HG02588 (cell line): Measurements from ENCODE around the gene SORCS3.

Experiments used
- ATAC-seq: cut with Tn5 transposase; IDR thresholded peaks from one replicate; pipeline ENCODE4 v1.9.1; 2021; ENCODE audit warnings: mild to moderate bottlenecking, moderate library complexity; ENCODE audit not compliant: unreplicated experiment

SORCS3 gene

DNA sequence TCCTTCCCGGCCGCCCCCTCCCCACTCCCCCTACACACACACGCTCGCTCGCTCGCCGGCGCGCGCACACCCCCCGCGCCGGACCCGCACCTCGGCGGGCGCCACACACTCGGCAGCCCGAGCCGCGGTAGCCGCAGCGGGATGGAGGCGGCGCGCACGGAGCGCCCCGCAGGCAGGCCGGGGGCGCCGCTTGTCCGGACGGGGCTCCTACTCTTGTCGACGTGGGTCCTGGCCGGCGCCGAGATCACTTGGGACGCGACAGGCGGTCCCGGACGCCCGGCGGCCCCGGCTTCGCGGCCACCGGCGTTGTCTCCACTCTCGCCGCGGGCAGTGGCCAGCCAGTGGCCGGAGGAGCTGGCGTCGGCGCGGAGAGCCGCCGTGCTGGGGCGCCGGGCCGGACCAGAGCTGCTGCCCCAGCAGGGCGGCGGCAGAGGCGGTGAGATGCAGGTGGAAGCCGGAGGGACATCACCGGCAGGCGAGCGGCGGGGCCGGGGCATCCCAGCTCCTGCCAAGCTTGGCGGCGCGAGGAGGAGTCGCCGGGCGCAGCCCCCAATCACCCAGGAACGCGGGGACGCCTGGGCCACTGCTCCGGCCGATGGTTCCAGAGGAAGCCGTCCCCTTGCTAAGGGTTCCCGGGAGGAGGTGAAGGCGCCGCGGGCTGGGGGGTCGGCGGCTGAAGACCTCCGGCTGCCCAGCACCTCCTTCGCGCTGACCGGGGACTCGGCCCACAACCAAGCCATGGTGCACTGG lies at the start of gene SORCS3:
SORCS3 (plus strand) TSS at position 104 of the 750 bp plus-strand sequence.
- ATAC-seq = no peak

DNA sequence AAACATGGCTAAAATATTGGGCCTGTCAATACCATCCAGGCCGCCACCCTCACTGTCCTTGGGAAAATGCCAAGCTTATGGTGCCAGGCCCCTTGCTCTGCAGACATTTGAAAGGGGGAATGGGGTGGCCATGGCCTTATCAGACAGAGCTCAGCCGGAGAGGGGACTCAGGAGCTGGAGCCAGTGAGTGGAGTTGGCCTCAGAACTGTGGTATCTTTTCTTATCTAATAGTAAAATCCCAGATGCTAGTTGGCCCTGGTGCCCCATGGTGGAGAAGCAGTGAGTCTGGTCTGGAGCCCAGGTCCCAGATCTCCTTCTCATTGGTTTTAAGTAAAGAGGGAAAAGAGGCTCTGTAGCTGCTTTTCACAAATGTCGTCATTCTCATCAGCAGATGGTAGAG lies 49.6 kb upstream of the SORCS3 start:
- no peak for ATAC-seq

DNA sequence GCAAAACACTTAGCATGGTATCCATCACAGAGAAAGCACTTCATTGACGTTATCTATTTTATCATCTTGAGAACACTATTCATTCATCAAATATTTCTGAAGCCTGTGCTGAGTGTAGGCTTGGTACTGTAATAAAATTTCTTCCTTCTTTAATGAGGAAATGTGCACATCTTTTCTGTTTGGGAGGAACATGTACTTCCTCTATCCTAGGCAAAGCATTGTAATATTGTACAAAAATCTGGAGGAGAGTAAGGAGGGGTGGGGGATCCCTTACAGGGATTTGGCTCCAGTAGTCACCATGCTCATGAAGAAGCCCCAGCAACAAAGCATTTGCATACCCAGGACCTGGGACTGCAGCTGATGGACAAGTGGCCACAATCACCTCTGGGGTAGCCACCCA lies 39.9 kb upstream of the SORCS3 start:
- no peak for ATAC-seq

DNA sequence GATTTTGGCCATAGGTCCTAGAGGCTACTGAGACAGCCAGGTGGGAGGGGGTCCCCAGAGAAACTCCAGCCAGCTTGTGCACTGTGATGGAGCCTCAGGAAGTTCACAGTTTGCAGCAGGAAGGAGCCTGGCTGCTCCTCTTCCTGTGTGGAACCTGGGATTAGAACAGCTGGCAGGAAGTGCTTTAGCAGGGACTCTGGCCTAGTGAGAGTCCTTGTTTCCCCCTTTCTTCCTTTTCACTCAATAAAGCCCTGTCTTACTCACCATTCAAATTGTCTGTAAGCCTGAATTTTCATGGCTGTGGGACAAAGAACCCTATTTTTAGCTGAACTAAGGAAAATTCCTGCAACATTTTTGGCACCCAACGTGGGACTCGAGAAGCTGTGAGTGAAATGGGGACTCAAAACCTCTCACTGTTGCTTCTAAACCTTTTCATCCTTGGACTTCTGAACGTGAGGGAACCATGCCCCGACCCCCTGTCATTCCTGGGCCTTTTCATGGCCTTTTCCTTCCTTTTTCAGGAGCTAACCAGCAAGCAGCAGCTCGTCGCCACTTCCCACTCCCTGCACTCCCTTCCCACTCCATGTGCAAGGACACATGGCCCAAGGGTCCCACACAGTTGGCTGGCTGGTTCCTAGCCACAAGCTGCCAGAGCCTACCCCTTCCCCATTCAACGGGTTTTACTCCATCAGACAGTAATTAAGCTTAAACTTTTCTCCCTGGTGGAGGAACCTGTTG lies 32.8 kb upstream of the SORCS3 start:
- ATAC-seq = no peak

DNA sequence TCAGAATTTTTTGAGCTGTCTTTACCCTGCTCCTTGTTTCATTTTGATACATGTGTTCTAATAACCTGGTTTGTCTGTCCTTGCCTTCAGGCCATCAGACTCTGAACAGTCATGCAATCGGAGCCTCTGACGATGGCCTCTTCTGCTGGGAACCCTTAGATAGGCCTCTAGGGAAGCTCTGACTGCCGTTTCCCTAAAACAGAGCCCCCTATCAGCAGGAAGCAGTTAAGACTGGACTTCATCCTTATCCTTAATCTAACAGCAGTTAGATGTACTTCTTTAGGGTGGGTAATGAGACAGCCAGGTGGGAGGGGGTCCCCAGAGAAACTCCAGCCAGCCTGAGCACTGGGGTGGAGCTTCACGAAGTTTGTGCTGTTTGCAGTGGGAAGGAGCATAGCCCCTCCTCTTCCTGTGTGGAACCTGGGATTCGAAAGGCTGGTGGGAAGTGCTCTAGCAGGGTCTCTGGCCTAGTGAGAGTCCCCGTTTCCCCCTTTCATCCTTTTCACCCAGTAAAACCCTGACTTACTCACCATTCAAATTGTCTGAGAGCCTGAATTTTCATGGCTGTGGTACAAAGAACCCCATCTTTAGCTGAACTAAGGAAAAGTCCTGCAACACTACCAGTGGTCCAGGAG lies 28.4 kb upstream of the SORCS3 start:
- no peak for ATAC-seq

DNA sequence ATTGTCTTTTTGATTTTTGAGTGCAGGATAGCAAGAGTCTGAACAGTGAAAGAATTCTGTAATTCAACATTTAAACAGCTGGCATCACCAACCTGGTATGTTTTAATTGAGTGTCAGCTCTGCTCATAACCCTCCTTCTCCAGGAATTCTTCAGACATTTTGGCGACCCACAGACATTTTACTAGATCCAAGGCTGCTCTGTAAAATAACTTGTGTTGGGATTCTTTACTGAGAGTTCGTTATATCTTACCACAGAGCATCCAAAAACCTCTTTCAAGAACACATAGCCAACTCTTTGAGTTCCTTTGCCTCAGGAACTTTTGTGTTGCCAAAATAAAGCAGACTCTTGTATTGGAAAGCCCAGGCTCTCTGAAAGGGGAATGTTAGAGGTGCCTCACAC lies 27.7 kb upstream of the SORCS3 start:
- ATAC-seq = no peak

DNA sequence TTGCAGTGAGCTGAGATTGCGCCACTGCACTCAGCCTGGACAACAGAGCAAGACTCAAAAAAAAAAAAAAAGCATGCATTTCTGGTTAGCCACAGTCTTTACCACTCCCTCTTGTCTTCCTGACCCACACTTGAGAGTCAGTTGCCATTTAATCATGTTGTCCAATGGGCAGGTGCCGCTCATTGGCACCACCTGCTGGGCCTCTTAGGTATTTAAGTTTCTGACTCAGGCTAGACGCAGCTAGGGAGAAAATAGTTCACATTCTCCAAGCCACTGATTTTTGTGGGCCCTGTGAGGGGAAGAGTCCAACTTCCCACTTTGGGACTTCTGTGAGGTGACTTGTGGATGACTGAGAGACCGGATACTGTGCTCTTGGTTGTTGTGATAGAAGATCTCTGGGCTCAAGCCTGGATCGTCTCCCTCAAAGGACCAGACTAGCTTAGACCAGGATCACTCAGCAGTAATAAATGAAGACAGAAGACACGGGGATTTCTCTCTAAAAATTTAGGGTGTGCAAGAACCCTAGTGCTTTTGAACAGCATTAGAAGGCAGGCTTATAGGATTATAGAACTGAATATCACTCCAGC lies 26.8 kb upstream of the SORCS3 start:
- no peak for ATAC-seq

DNA sequence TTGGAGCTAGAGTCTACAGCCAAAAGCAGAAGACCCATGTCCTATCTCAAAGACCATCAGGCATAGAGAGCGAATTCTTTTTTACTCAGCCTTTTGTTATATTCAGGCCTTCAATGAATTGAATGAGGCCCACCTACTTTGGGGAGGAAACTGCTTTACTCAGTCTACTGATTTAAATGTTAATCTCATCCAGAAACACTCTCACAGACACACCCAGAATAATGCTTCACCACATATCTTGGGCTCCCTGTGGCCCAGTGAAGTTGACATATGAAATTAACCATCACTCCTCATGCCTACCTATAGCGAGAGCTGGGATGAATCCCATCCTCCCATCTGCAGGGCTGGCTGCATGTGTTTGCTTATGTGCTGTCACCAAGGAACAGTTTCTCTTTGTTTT lies 26.0 kb upstream of the SORCS3 start:
- ATAC-seq = no peak

DNA sequence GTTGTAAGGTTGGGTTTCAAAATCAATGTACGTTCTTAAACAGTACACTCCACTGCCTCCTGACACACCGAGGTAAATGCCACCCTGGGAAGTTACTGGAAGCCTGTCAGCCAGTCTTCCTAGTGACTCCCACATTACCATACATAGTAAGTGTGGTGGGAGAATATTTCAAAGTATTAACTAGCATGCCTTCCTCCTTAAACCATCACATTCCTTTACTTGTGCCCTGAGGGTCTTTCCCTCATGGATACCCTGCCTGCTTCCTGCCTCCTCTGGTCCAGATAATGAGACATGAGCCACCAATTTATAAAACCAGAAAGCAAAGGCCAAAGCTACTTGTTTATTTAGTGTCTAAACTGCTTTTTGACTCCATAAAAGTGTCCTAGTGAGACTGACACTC lies 23.3 kb upstream of the SORCS3 start:
- ATAC-seq = no peak

DNA sequence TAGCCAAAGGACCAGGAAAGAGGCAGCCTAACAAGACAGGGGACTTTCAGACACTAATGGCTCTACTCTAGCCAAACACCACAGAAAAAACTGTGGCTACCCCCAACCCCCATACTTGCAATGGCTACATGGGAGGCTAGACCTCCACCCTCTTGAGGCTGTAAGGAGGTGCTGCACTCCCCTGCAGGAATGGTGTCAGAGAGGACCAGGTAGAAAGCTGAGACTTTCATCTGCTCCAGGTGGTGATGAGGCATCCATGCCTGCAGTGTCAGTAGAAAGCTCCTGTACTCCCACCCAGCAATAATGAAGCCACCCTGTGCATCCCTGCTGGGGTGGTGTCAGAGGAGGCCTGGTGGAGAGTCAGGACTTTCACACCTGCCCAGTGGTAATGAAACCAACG lies 18.9 kb upstream of the SORCS3 start:
- no peak for ATAC-seq

DNA sequence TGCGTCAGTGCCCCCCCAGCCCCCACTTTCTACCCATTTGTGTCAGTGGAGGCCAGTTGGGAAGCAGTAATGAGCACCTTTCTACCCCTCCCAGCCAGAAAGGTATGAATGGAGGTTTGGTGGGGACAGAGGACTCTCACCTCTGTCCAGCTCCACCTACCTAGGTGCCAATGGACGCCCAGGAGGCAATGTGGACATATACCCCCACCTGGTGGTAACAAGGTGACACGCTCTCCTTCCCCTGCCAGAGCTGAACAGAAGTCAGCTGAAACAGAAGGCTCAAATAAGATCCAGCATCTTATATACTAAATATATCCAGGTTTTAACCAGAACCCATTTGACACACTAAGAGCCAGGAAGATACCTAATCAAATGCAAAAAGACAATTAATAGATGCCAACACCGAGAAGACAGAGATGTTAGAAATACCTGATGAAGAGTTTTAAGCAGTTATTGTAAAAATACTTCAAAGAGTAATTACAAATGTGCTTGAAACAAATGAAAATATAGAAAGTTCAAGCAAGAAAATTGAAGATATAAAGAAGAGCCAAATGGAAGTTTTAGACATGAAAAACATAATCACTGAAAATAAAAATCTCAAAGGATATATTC lies 18.4 kb upstream of the SORCS3 start:
- ATAC-seq = no peak

DNA sequence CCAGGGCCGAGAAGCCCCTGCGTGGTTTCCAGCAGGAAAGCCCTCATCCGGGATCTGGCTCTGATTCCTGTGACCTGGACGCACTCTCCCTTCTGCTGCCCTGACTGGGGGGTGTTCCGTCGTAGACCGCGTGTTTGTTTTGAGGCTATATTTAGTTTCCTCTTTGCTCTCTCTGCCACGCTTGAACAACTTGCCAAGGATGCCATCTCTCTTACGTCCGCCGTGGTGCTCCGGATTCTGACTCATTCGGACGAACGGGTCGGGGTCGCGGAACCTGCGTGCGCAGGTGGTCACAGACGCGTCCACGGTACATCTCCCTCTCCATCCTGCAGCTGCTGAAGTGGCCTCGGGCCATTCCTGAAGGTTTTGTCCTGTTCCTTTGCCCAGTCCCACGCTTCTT lies 10.4 kb upstream of the SORCS3 start:
- no peak for ATAC-seq

DNA sequence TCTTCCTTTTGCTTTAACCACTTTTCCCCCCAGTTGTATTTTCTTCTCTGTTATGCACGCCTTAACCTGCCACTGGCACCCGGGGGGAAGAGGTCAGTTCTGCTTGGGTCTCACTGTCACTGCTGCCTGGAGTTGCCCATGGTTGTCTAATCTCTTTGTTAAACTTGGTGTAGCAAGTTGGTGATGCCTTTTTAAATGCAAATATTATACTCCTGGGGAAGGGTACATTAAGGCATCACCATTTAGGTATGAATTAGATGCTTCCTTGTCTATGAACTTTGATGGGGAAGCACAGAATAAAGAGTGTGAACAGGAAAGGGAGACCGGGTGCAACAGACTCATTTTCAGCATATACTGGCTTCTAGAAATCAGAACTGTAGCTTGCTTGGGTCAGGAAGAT lies 9.1 kb upstream of the SORCS3 start:
- no peak for ATAC-seq

DNA sequence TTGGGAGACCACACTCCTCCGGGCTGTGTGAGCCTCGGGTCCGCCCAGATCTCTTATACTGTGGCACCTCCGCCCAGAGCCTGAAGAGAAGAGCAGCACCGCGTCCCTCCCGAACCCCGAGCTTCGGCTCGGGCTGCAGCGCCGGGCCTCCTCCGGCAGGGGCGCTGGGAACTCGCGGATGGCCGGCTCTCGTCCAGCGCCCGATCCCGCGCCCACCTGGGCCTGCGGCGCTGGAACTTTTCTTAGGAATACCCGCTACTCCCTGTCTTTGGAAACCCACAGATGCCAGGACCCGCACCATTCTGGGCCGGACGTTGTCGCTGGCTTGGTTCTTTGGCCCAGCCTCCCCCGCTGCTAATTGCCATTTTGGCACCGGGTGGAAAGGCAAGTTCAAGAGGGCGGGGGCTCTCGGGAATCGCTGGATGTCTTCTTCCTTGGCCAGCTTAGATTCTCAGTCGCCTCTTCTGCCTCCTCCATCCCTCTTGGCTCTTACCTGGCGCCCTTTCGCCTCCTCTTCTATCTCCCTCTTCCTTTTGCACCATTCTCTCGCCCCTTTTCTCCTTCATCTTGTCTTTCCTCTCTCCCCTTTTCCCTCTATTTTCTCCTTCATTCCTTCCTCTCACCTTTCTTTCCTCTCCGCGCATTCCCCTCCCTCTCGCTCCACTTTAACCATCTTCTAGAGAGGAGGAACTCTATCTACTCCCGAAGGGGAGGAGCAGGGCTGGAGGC lies 2.1 kb upstream of the SORCS3 start:
- ATAC-seq = no peak

DNA sequence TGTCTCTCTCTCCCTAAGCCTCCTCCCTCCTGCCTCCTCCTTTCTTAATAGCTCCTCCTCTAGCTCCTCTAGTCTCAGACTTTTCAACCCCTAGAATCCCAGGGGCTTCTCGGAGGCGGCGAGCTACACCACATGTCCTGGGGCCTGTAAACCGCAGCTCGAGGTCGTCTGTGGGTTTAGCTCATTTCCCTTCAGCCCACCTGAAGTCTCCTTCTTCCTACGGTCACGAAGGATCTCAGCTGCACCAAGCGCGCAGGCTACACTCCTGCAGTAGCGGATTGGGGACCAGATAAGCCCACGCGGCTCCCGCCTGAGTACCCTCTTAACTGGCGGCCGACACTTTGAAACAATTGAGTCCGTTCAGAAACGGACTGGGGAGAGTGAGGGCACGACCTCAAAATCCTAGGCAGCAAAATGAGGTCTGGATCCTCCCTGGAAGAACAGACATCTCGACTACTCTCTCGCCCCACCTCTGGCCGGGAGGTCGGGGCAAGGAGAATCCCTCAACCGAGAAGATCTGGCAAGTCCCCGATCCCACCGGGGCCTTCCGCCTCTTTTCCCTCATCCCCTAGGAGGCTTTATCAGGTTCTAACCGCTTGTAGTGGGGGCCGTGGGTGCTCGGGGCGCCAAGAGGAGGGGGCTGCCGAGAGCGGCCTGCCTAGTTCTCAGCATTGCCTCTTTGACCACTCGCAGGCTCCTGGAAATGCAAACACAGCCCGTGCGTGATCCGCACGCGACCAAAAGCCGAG lies 1.3 kb upstream of the SORCS3 start:
- no peak for ATAC-seq

DNA sequence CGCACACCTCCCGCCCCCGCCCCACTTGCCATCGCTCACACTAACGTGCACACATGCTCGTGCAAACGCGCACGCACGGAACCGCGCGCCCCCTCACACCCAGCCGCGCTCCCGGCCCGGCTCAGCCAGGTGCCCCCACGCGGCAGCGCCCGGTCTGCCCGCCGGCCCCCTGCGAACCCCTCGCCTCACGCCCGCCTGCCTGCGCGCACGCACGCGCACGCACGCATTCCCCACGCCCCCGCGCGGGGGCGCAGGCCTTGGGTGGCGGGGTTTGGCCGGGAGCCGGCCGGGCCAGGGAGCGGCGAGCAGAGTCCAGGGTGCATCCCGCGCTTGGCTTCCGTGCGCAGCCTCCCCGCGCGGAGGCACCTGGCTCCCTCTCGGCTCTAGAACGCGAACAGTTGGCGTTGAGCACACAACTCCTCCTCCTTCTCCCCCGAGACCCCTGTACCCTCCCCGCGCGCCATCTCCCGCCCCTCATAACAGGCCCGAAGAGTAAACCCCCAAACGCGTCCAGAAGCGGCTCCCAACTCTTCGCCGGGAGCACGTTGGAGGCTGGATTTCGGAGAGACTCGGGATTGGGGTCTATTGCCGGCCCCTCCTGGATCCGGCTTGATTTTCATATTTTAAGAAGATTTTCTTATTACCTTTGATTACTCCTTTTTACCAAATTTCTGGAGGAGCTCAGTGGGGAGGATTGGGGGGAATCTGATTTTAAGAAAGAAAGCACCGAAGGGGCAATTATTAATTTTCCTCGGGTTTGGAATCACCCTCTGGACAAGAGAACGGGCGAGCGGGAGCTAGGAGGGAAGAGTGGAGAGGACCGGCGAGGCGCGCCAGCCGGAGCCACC lies 527 bp upstream of the SORCS3 start:
- ATAC-seq = no peak

DNA sequence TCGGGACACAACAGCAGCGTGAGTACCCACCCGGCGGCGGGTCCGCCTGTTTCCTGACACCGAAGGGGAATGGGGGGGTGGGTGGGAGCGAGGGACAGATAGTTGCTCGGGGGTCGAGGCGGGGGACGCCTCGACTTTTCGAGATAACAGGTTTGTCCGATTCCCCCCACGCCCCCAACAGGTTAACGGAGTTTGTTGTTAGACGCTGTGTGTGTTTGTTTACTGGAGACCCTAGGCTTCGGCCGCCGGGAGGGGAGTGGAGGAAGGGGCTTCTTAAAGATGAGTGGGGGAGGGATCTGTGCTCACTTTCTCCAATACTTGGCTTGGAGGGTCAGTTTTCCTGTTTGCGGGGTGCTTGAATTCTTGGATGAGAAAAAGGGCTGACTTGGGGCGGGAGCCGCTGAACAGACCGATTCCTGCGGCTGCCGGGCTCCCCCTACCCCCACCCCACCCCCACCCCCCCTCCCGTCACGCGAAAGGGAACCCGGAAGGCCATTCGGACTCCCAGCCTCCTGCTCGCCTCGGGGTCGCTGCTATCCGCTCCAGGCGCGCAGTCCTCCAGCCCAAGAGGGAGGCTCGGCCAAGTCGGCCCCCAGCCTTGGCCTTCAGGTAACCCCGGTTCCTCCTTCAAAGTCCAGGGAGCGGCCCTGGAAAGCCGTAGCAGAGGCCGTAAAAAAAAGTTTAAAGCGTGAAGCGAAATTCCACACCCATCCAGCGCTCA lies 1.0 kb downstream of the SORCS3 start:
- no peak for ATAC-seq

DNA sequence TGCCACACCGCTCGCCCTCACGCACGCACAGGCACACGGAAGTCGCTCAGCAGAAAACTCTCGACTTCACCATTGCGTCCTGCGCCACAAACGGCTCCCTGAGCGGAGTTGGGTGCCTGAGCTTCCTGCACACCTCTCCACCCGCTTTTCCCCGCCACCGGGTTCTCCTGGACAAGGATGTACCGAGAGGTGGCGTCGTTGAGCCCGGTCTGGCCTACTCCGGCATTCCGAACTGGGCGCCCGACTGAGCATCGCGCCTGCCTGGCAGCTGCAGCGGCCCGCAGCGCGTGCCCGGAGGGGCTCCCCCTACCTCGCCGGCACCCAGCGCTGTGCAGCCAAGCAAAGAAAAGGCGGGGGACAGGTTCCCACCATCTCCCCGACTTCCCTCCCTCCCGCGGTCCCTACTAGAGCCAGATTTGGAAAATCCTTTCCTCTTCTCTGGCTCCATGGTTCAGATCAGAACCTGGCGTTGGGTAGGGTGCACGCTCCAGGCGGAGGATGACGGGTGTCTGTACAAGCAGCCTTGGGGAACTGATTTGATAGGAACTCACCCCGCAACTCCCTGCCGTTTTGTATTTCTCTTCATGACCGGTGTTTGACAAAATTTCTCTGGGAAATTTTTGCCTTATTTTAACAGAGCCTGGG lies 1.7 kb downstream of the SORCS3 start:
- no peak for ATAC-seq
